Dedifferentiated amniotic fluid mesenchymal stem cell (primary cell): ENCODE results near the gene ARAP3.

Experiments used
- DNase-seq: peaks from one replicate; pipeline ENCODE4 v3.0.0-alpha.2; 2016; ENCODE audit errors: extremely low spot score

Gene ARAP3

GRCh38 chr5:141697586-141697985 lies 15.6 kb upstream of the ARAP3 start:
- DNase-seq: no peak

- no peak for DNase-seq
Observed at GRCh38 chr5:141696431-141696830, 14.4 kb upstream of the ARAP3 start.

GRCh38 chr5:141695627-141696215 lies 13.7 kb upstream of the ARAP3 start:
- DNase-seq: no peak

GRCh38 chr5:141694479-141694878 lies 12.4 kb upstream of the ARAP3 start:
- no peak for DNase-seq

- no peak for DNase-seq
Observed at GRCh38 chr5:141692919-141693725, 11.1 kb upstream of the ARAP3 start.

- no peak for DNase-seq
Observed at GRCh38 chr5:141692533-141692888, 10.5 kb upstream of the ARAP3 start.

GRCh38 chr5:141691867-141692532 lies 10.0 kb upstream of the ARAP3 start:
- DNase-seq: peak; percentile 57

GRCh38 chr5:141691286-141691866 lies 9.3 kb upstream of the ARAP3 start:
- no peak for DNase-seq

GRCh38 chr5:141686648-141687416 lies 4.8 kb upstream of the ARAP3 start:
- no peak for DNase-seq

- no peak for DNase-seq
Observed at GRCh38 chr5:141685591-141685990, 3.6 kb upstream of the ARAP3 start.

GRCh38 chr5:141683596-141684141 lies 1.6 kb upstream of the ARAP3 start:
- no peak for DNase-seq

- no peak for DNase-seq
Observed at GRCh38 chr5:141681295-141681694, 735 bp downstream of the ARAP3 start.

- DNase-seq: no peak
Observed at GRCh38 chr5:141680751-141681201, 1.3 kb downstream of the ARAP3 start.

GRCh38 chr5:141680178-141680577 lies 1.9 kb downstream of the ARAP3 start:
- DNase-seq: no peak

- DNase-seq: no peak
Observed at GRCh38 chr5:141677415-141677814, 4.6 kb downstream of the ARAP3 start.

- no peak for DNase-seq
Observed at GRCh38 chr5:141675672-141676071, 6.4 kb downstream of the ARAP3 start.

GRCh38 chr5:141674747-141675146 lies 7.3 kb downstream of the ARAP3 start:
- no peak for DNase-seq

GRCh38 chr5:141672841-141673813 lies 8.9 kb downstream of the ARAP3 start:
- no peak for DNase-seq

- DNase-seq: no peak
Observed at GRCh38 chr5:141672071-141672840, 9.8 kb downstream of the ARAP3 start.

- DNase-seq: no peak
Observed at GRCh38 chr5:141669520-141669919, 12.5 kb downstream of the ARAP3 start.
